NCI-H187 (cell line): ENCODE results near the gene MYF5.

Source experiments
- DNase-seq, 2 experiments: peaks; one replicate each; lab custom pipeline; 2025; lab: John Stamatoyannopoulos, UW

MYF5 gene

GRCh38 chr12:80707830-80708258, 8.9 kb upstream of the MYF5 start:
- no peak for DNase-seq

DNA sequence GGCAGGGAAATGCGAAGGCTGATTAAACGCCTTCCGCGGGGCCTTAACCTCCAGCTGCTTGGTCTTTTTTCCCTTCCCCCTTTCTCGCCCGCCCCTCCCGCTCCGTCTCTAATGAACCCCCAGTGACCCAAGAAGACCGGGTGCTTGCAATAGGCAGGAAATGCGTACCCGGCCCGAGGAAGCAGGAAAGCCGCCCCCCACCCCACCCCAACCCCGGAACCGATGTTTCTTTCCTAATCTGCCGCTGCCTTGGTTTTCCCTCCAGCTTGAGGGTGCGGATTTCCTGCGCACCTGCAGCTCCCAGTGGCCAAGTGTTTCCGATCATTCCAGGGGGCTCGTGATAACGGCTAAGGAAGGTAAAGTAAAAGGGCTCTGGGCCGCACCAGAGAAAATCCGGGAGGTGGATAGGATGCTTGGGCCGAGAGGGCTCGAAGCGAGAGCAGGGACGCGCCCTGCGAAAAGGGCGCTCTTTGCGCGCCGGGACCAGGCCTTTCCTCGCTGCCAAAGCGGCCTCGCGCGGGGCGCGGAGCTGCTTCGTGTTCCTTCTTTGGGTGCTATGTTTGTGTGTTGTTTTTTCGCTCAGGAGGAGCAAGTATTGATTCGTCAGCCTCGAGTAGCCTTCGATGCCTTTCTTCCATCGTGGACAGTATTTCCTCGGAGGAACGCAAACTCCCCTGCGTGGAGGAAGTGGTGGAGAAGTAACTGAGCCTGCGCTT, 8.3 kb upstream of the MYF5 start:
- DNase-seq: no peak

GRCh38 chr12:80708975-80709328, 7.8 kb upstream of the MYF5 start:
- no peak for DNase-seq

DNA sequence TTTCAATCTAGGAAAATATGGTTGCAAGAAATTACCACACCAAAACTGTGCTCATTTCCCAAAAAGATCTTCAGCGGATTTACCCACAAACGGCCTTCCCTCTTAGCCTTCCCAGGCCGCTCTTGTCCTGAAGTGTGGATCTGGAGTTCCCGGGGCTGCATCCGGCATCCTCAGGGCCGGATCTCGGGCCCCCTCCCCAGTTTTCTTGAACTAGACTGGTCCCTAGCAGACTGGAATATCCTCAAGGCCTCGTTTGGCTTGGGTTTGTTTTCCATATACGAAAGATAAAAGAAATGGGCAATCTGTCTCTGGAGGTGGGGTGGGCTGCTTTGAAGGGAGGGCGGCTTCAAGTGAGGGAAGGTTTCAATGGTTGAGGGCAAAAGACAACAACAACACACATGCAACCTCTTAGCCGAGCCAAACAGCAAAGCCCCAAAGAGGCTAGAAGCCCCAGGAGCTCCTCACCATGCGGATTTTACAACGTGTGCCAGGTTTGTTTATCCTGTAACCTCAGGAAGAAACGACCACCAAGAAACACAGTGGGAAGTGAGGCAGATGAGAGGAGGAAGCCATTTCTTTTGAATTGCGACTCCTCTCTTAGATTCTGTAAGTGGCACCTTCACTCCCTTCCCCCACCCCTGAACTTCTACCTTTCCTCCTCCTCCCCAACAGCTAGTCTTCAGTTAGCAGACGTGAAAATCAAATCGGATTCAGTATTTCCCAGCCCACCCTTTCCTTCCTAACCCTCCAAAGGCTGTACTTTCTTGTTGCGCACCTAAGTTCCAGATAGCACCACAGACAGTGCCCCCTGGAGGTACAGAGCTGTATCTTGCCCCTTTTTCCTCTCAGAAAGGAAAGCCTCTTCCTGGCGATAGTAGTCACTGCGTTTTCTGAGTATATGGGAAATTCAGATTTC, 6.6 kb upstream of the MYF5 start:
- DNase-seq: no peak

- DNase-seq: no peak
Observed at GRCh38 chr12:80710727-80711449, 5.8 kb upstream of the MYF5 start.

- DNase-seq: no peak
Observed at GRCh38 chr12:80711866-80712265, 4.8 kb upstream of the MYF5 start.

DNA sequence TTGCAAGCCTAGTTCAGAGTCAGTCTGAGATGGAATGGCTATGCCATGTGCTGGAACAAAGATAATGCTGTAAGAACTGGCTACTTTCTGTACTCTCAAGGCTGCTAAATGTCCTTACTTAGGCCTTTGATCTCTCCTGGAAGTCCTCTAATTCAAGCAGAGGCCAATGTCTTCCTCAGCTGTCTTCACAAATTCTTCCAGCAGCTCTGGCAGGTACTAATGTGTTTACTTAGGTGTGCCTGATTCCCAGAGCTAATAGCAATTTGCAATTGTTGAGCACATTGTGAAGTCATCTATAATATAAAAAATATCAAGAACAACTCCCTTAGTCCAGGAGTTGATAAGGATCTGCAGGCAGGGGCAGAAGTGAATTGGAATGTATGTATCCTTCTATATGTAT, 3.8 kb upstream of the MYF5 start:
- DNase-seq: no peak

GRCh38 chr12:80713419-80713818, 3.3 kb upstream of the MYF5 start:
- no peak for DNase-seq

GRCh38 chr12:80714055-80714454, 2.7 kb upstream of the MYF5 start:
- DNase-seq: no peak

DNA sequence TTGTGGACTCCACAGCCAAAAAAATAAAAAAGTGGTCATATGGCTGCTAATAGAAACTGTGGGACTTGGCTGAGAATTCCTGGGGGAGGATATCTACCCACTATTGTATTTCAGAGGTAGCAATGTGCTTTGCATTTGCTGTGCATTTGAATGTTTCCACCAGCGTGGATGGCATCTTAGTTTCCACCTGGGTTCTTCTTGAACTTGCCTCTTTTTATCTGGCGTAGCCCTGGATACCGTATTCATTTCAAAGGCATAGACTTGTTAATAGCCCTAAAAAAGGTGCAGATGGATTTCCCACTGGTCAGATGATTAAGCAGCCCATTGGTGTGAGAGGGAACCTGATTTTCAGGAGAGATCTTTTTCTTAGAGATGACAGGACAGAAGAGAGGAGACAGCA, 1.9 kb upstream of the MYF5 start:
- DNase-seq: no peak

- DNase-seq: no peak
Observed at GRCh38 chr12:80715713-80716249, 931 bp upstream of the MYF5 start.

- DNase-seq: no peak
Observed at GRCh38 chr12:80717856-80718255, 1.1 kb downstream of the MYF5 start.

DNA sequence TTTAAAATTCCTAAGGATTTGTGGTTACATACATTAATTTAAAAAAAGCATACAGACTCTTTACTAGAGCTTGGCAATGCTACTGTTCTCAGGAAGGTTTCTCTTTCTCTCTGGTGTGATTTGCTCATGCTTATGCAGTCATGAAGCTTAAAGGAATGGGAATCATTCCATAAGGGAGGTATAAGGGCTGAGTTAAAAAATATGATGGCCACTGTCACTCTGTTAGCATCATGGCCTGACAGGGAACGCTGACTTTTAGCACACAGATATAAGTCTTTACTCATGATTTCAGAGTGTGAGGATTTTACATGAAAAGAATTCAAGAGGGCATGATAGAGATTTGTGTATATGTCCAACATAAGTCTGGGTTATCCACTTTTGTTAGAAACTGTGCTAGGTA, 3.8 kb downstream of the MYF5 start:
- DNase-seq: no peak

GRCh38 chr12:80721326-80721725, 4.6 kb downstream of the MYF5 start:
- no peak for DNase-seq

DNA sequence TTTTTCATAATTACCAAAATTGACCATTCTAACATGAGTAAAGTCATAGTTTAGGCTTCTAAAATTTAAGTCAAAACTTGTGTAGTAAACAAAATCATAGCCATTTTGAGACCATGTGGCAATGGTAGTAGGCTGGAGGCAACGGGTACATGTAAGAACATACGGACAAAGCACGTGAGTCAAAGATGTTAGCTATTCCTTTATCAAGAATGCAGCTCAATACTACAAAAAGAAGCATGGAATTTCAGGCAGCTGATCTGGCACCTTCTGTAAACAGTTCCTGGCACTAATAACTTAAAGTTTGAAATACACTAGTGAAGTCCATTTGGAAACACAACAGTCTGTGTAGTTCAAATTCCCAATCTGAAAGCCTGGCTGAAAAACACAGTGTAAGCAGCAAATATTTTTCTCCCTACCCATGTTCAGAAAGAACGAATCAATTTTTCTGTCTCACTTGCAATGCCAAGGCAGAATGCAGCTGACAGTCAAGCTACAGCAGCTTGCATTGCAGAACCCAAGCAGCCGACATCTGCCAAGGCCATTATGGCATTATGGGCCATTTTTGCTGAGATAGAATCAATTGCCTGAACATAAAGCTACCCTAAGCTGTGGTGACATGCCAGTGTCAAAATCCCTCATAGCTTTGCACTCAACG, 29.3 kb downstream of the MYF5 start:
- DNase-seq: no peak

GRCh38 chr12:80747800-80748199, 31.1 kb downstream of the MYF5 start:
- DNase-seq: no peak

DNA sequence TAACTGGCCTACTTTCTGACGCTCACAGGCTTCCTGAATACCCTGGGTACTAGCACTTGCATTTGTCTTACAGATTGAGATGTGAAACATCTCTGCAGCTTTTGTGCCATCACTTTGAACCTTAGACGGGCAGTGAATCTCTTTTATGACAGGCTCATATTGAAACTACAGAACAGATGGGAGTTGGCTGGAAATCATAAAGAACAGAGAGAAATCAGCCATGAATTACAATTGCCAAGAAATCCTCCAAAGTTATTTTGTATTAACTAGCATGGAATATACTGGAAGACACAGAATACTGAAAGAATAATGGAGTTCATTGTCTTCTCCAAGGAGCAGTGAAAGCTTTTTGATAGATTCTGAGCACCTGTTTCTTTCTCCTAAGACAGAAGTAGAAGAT, 32.7 kb downstream of the MYF5 start:
- no peak for DNase-seq

DNA sequence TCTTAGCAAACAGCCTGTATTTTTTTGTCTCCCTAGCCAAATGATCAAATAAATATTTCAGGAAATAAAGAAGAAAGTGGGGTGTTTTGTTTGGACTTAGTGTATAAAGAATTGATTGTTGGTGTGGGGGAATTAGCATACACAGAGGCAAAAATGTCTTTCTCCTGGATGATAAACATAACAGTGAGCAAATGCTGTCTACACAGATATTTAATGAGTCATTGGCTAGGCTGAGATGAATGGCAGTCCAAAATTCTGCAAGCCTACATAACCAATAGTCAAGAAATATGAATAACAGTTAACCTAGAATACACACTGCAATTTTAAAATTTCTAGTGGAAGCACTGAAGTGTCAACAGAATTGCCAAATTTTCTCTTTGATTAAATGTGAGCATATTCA, 35.8 kb downstream of the MYF5 start:
- DNase-seq: no peak

- no peak for DNase-seq
Observed at GRCh38 chr12:80754274-80754673, 37.6 kb downstream of the MYF5 start.

- DNase-seq: no peak
Observed at GRCh38 chr12:80756875-80757274, 40.2 kb downstream of the MYF5 start.

DNA sequence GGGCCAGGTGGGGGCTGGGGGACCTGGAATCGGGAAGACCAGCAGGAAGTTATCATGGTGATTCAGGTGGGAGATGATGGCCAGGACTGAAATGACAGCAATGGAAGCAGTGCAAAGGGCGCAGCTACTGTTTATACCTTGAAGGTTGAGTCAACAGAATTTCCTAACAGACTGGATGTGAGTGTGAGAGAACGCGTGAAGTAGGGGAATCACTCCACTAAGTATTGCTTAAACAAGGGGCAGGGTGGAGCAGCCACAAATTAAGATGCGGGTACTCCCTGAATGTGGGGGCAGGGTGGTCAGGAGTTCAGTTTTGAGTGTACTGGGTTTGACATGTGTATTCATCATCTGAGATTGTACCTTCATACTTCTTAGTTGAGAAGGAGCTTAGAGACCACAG, 45.1 kb downstream of the MYF5 start:
- no peak for DNase-seq

- DNase-seq: no peak
Observed at GRCh38 chr12:80763874-80764273, 47.2 kb downstream of the MYF5 start.
